Stimulated activated CD4-positive, alpha-beta T cell treated with anti-CD3 and anti-CD28 coated beads, Interleukin-15, amount 100 ng/mL, for 1 hour (primary cell): ENCODE results near the gene SLC43A1.
A peak's percentile ranks its signal among the peaks of the same experiment; 100 is the strongest.
"Not testable (repeated sequence)": the region's sequence is repeated elsewhere in the genome, so short reads cannot be mapped to it uniquely, and the experiment has no call there.

Experiments used
- DNase-seq, 2 donors: peaks; one replicate each; pipeline ENCODE4 v3.0.0-alpha.2; 2020; ENCODE audit warnings: low read depth in 1 of 2, low spot score in 1 of 2

The SLC43A1 gene

DNA sequence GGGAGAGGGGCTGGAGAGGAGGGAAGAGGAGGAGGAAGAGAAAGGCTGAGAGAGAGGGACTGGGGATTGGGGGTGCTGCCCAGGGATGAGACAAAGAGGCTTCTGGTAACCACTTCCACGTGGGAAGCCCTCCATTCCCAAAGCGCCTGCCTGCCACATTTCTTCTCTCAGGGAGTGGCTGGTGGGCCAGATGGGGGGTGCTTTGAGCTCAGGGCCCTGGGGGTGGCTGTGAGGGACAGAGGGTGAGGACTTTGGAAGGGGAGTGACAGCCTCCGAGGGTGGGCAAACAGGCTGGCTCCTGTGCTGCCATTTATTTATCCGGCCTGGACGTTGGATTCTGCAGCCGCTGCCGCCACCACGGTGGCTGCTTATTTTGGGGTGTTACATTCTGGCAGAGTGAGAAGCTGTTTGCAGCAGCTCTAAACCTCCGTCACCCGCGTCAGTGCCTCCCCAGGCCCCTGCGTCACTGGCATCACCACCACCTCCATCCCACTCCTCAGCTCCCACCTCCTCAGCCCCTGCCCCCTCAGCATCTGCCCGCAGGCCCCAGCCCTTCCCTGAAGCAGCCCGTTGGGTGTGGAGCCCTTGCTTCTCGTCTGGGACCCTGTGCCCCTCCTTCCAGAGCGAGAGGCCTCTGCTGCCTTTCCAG, 53.5 kb downstream of the SLC43A1 start:
- DNase-seq, result no peak

DNA sequence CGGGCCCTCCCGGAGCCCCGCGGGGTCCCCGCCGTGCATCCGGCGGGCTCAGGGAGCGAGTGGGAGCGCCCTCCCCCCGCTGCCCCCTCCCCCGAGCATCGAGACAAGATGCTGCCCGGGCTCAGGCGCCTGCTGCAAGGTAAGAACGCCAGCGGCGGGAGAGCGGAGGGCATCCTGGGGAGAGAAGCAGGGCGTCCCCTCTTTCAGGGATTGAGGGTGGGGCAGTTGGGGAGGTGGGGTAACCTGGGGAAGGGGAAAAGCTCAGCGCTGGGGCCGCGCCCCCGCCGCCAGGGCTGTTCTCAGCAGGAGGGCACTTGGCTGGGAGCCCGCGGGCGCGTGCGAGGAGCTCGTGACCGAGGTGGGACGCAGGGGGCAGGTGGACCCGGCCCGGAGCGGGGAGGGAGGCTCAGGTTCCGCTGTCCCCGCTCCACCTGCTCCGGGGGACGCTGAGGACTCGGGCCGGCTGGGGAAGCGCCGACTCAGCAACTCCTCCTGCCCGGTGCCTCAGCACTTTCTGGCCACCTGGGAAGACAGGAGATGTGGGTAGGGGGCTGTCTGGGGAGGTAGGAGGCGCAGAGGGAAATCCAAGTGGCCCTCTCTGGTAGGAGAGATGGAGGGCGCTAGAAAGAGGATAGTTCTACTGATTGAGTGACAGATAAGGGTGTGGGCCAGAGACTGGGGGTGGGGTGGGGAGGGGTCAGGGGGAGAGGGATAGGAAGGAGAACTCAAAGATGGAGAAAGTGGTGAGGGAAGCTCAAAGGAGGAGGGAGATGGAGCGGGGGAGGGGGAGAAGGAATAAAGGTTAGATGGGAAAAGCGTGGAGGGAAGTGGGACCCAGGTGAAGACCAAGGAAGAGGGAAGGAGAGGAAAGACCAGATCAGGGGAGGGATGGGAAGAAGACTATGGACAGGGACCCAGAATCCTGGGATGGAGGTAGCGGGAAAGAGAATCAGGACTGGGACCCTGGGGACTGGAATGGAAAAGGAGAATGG, 54.4 kb downstream of the SLC43A1 start:
- no peak for DNase-seq

DNA sequence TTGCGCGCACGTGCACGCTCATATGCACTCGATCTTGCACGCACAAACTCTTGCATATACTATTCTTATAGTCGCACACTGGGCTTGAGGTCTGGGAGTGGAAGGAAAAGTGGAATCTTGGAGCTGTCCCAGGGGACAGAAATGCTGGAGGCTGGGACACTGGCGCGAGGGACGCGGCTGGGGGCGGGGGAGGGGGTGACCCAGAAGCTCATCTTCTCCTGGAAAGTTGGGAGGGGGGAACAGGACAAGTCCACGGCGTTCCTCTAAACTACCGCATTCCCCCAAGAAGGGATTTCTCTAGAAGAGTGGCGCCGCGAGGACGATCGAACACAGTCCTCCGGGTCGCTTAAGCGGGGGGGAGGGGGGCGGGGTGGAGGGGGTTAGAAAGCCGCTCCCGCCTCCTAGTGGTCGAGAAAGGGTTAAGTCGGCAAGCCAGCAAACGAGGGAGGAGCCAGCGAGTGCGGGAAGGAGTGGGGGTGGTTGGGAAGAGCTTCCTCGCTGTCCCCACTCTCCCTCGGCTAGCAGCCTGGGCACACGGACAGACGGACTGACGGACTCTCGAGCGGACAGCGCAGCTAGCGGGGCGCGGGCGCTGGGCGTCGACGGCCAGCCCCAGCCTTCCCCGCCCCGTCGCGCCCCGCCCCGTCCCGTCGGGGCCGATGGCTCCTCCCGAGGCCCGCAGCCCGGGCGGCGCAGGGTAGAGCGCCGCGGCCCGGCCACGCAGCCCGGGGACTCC, 55.3 kb downstream of the SLC43A1 start, which contains the start of gene RTN4RL2:
Gene RTN4RL2 (plus strand): TSS at position 507 of the 736 bp plus-strand sequence. CDS start 338 bp downstream, outside the sequence.
- DNase-seq, result peak in 1 of 2 donors; percentile 18

DNA sequence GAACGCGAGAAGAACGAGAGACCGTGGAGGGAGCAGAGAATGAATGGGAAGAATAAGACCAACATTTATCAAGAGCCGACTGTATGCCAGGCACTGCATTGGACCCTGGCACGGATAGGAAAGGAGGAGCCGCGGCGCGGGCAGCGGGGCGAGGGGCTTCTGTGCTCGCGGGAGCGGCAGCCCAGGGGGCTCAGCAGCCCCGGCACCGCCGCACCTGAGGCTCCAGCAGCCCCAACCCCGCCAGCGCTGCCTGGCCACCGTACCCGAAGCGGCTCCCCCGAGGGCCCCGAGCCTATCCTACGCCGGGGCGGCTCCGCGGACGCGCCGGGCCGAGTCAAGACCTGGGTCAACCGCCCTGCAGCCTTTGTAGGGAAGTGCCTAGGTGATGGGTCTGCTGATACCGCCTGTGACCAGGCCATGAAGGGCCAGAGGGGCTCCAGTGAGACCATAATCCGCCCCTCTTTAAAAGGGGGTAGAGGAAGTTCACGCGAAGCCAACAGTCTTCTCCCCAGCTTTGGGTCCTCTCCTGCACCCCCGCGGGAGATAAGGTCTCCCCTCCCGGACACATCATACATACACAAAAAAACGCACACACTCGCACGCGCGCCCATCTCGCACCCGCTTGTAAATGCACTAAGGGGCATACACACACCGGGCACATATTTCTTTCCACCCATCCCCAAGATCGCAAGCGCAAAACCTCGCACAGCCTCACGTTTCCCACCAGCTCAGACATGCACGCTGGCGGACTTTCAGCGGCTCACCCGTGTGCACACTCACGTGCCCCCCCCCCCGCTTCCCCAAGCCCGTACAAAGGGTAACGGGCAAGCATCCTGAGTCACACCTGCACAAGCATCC, 56.1 kb downstream of the SLC43A1 start:
- peak in 1 of 2 donors; percentile 12 for DNase-seq

DNA sequence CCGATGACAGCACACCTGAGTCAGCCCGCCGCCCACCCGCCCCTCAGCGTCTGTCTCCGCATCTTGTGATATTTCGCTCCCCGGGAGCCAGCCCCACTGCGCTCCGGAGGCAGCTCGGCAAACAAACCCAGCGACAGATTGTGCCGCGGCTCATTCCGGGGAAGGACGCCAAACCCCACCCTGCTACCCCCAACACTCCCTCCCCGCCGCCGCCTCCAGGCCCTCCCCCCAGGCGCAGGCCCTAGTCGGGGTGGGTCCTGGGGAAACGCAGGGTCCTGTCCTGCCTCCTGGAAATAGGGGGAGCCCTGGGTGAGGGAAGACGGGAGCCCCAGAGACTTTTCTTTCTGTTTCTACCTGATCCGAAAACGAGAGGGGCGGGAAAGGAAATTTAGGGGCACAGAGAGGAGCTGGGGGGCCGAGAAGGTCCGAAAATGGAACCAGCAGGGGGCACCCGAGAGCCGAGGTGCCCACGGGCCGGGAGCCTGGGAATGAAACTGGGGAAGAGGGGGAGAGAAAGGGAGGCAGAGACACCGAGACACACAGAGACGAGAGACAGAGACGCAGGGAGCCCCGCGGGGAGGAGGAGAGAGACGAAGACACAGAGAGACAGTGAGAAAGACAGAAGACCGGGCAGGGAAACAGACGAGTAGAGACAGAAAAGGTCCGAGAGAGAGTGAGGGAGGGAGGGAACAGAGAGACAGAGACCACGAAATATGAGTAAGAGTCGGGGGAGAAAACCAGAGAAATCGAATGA, 56.9 kb downstream of the SLC43A1 start:
- DNase-seq, result peak in 1 of 2 donors; percentile 61

DNA sequence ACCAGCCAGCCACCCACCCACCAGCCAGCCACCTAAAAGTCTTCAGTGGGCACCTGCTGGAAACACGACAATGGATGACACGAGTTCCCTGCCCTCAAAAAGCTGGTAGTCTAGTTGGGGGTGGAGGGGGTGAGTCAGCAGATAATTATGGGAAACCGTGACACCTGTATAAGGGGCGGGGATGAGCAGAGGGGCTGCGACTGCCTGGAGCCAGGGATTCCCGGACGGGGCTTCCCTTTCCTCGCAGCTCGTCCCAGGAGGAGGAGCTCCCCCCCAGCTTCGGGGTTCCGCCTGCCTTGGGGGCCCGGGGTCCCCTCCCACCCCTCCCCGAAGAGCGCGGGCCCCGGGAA, 57.5 kb downstream of the SLC43A1 start:
- DNase-seq, result no peak

DNA sequence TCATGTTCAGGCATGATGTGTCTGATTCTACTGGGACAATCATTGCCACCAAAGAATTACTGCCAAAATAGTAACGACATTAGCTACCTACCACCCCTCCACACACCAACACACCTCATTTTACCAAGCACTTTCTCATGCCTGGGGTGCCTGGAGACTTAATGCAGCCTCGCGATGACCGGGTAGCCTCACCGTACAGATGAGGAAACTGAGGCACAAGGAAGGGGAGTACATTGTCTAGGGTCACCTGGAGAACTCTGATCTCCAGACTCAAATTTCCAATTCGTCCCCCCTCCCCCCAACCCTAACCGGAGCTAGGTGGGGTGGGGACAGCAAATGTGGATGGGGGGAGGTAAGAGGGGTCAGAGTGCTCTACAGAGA, 57.9 kb downstream of the SLC43A1 start:
- no peak for DNase-seq

DNA sequence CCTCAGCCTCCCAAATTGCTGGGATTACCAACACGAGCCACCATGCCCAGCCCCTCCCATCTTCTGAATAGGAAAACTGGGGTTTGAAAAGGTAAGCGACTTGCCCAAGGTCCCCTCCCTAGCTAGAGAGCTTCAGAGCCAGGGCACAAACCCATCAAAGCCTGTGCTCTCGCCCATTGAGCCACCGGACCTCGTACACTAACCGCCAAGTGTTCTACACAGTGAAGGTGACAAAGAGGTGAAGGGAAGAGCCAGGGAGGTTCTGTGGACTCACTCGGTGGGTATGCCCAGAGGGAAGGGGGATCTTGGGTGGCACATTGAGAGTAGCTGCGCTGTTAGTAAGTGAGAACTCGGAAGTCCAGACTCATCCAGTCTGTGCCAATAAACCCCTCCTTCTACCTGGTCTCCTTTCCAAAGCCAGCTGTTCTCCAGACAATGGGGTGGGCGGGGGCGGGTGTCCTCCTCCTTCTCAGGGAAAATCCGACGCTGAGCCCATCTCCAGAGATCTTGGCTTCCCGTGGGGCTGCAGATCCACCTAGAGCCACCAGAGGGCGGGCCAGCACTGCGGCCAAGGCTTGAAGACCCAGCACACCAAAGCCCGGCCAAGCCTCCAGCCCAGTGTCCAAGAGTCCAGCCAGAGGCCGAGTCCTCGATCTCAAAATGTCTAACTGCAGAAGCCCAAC, 58.4 kb downstream of the SLC43A1 start:
- DNase-seq, result peak; percentile 39 to 68

DNA sequence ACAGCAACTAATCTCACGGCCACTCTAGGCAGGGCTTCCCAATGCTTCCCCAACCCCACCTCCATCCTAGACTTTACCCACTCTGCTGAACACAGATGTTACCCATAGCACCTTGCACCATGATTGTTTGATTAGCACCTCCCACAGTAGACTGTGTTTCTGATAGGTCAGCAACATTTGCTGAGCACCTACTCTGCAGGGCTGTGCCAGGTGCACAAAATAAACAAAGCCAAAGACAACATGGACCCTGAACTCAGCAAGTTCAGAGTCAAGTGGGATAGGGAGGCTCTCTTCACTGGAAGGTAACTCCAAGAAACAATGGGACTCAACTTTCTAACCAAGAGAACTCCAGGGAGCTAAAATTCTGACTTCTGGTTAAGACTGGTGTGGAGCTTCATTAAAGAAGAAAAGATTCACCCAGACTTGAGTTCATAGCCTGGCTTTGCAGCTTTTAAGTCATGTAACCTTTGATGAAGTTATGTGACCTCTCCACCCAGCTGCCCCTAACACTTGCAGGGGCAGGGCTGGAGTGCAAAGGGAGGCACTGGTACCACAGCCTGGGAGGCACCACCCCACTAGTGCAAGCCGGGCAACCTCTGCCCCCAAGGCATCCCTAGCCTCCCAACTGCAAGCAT, 61.8 kb downstream of the SLC43A1 start:
- DNase-seq, result no peak

DNA sequence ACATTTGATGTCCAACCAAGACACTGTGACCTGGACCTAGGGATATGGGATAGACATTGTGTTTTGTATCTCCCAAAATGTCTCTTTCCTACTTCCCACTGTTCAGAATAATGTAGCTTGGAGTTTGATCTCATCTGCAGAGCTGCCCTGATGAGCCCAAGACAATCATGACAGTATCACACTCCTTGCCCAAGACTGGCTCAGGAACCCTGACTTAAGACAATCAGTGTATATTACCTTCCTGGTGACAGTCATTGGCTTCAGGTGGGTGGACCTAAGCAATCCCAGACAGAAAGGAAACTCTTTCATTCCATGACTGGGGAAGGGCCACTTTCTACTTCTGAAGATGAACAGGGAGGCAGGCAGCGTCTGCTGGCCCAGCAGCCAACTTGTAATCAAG, 69.4 kb downstream of the SLC43A1 start:
- no peak for DNase-seq

DNA sequence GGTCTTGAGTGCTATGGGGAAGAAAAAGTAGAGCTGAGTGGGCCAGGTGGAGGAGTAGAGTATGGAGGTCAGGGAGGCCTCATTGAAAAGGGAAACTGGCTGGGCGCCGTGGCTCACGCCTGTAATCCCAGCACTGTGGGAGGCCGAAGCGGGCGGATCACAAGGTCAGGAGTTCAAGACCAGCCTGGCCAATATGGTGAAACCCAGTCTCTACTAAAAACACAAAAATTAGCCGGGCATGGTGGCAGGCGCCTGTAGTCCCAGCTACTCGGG, 70.4 kb downstream of the SLC43A1 start:
- not testable (repeated sequence) for DNase-seq

DNA sequence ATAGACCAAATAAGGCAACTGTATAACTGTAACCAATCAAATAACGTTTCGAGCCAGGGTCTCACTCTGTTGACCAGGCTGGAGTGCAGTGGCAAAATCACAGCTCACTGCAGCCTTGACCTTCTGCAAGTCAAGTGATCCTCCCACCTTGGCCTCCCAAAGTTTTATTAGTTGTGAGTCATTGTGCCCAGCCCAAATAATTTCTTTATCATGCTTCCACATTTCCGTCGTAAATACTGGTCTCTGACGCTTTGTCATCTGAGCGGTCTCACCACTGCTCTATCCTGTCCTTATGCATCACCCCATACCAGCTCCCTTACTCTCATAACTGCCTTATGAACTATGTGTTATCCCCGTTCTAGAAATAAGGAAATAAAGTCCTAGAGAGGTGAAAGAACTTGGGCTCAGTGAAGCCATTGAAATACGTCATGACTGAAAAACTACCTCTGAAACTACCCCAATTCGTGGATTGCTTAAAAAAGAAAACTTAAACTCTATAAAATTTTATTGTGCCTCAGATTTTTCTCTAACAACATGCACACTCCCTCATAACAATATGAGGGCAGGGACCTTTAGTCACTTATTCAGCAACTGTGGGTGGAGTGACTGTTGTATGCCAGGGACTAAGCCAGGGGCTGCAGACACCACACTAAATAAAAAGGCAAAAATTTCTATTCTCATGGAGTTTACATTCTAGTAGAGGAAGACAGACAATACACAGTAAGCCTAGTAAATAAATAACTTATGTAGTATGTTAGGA, 71.0 kb downstream of the SLC43A1 start:
- DNase-seq, result no peak

DNA sequence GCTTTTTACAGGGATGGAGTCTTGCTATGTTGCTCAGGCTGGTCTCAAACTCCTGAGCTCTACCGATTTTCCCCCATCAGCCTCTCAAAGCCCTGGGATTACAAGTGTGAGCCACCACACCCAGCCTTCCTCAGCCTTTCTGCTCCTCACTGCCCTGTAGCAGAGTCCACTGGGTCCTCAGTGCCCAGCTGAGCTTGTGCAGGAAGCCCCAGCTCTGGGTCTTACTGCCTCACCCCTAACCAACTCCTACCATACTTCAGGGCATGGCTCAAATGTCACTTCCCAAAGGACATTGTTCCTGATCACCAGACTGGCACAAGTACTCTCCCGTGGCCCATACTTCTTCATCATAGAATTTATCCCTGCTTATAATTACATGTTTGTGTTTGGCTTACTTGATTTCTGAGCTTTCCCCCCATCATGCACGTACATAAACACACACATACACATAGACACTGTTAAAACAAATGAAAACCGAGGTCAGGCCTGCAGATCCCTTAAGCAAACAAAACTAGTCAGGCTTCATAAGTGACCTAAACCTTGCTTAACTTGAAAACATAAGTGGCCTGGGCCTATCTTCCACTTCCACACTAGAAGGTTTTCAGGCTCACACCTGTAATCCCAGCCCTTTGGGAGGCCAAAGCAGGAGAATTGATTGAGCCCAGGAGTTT, 74.6 kb downstream of the SLC43A1 start:
- no peak for DNase-seq

DNA sequence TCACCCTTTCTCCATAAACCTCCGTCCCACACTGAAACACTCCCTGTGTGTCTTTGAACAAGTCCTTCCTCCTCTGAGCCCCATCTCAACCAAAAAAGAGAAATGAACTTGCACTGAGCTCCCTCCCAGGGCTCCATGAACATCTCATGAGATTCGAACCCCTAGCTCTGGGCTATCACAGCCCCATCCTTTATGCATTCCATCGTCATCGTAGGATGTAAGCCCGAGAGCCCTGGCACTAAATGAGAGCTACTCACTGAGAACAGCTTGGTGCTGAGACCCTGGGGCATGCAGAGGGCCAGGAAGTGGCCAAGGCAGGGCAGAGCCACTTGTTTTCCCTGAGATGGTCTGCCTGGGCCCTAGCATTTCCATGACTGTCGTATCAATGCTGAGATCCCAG, 75.7 kb downstream of the SLC43A1 start:
- DNase-seq, result no peak

DNA sequence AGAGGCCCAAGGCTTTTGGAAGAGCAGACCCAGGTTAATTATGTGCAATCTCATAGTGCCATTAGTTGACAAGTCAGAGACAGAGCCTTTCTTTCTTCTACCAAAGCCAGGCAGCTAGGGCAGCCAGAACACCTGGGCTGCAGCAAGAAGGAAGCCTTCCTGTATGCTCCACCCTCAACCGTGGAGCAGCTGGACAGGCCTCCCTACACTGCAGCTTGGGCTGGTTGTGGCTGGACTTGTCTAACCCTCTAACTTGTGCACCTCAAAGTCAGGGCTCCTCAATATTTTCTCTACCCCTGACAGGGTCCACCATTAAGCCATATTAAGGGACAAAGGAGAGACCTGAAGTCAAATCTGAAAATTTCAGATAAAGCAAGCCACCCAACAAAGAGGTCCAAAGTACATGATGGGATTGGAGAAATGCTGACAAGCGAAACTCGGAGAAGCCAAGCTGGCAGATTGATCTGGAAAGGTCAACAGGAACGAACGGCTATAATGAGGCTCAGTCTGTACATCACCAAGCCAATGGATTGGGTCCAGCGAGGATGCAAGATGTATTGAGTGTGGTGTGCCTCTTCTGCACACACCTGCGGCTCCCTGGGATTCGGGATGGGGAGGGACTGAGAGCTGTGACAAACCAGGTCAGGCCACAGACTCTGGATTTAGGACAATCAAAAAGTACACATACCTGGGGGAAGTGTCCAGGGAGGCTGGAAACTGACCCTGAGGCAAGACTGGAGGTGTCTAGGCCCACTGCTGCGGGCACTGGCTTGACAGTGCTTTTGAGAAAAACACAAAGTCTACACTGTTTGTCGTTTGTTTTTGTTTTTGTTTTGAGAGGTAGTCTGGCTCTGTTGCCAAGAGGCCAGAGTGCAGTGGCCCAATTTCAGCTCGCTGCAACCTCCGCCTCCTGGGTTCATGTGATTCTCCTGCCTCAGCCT, 76.9 kb downstream of the SLC43A1 start:
- no peak for DNase-seq

DNA sequence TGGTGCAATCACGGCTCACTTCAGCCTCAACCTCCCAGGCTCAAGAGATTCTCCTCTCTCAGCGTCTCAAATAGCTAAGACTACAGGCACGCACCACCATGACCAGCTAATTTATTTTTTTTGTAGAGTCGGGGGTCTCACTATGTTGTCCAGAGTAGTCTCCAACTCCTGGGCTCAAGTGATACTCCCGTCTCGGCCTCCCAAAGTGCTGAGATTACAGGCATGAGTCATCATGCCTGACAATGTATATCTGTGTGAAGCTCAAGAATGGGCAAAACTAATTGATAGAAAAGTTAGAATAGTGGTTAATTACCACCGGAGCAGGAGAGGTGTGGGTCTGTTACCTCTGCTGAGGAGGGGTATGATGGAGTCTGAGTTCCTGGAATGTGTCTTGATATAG, 79.5 kb downstream of the SLC43A1 start:
- no peak for DNase-seq
